ENCODE data around the gene TMPRSS15.

The TMPRSS15 gene

GRCh38 chr21:18350216-18350615 is 53.4 kb downstream of the TMPRSS15 start:
- no peak for DNase-seq (ENCODE audit: low read depth in 4 of 4, low spot score in 1 of 4)

GRCh38 chr21:18349468-18349867 is 54.1 kb downstream of the TMPRSS15 start:
- no peak for DNase-seq (ENCODE audit: low read depth in 4 of 4, low spot score in 1 of 4)

GRCh38 chr21:18340387-18340942 is 63.1 kb downstream of the TMPRSS15 start:
- no peak for DNase-seq (ENCODE audit: low read depth in 4 of 4, low spot score in 1 of 4)

GRCh38 chr21:18335651-18336236 is 67.8 kb downstream of the TMPRSS15 start:
- no peak for DNase-seq (ENCODE audit: low read depth in 4 of 4, low spot score in 1 of 4)

- no peak for DNase-seq (ENCODE audit: low read depth in 4 of 4, low spot score in 1 of 4)
Measured at GRCh38 chr21:18334066-18334465, 69.5 kb downstream of the TMPRSS15 start.

GRCh38 chr21:18318156-18318555 is 85.4 kb downstream of the TMPRSS15 start:
- no peak for DNase-seq (ENCODE audit: low read depth in 4 of 4, low spot score in 1 of 4)

GRCh38 chr21:18298228-18298627 is 105.4 kb downstream of the TMPRSS15 start:
- no peak for DNase-seq (ENCODE audit: low read depth in 4 of 4, low spot score in 1 of 4)

- no peak for DNase-seq (ENCODE audit: low read depth in 4 of 4, low spot score in 1 of 4)
Measured at GRCh38 chr21:18294100-18294499, 109.5 kb downstream of the TMPRSS15 start.

GRCh38 chr21:18289876-18290275 is 113.7 kb downstream of the TMPRSS15 start:
- DNase-seq (ENCODE audit: low read depth in 4 of 4, low spot score in 1 of 4): no peak

GRCh38 chr21:18285379-18285778 is 118.2 kb downstream of the TMPRSS15 start:
- DNase-seq (ENCODE audit: low read depth in 4 of 4, low spot score in 1 of 4): no peak

- DNase-seq (ENCODE audit: low read depth in 4 of 4, low spot score in 1 of 4): no peak
Measured at GRCh38 chr21:18275781-18276180, 127.8 kb downstream of the TMPRSS15 start.

GRCh38 chr21:18274370-18274769 is 129.2 kb downstream of the TMPRSS15 start:
- DNase-seq (ENCODE audit: low read depth in 4 of 4, low spot score in 1 of 4): no peak

GRCh38 chr21:18273400-18273799 is 130.2 kb downstream of the TMPRSS15 start:
- DNase-seq (ENCODE audit: low read depth in 4 of 4, low spot score in 1 of 4): no peak

- DNase-seq (ENCODE audit: low read depth in 4 of 4, low spot score in 1 of 4): no peak
Measured at GRCh38 chr21:18269856-18270255, 133.7 kb downstream of the TMPRSS15 start.

- DNase-seq (ENCODE audit: low read depth in 4 of 4, low spot score in 1 of 4): no peak
Measured at GRCh38 chr21:18268906-18269305, 134.7 kb downstream of the TMPRSS15 start.

GRCh38 chr21:18267496-18267895 is 136.1 kb downstream of the TMPRSS15 start:
- DNase-seq (ENCODE audit: low read depth in 4 of 4, low spot score in 1 of 4): no peak

GRCh38 chr21:18265944-18266343 is 137.6 kb downstream of the TMPRSS15 start:
- no peak for DNase-seq (ENCODE audit: low read depth in 4 of 4, low spot score in 1 of 4)

GRCh38 chr21:18253799-18254198 is 149.8 kb downstream of the TMPRSS15 start:
- no peak for DNase-seq (ENCODE audit: low read depth in 4 of 4, low spot score in 1 of 4)

- DNase-seq (ENCODE audit: low read depth in 4 of 4, low spot score in 1 of 4): no peak
Measured at GRCh38 chr21:18253221-18253620, 150.4 kb downstream of the TMPRSS15 start.

- no peak for DNase-seq (ENCODE audit: low read depth in 4 of 4, low spot score in 1 of 4)
Measured at GRCh38 chr21:18252680-18253079, 150.9 kb downstream of the TMPRSS15 start.

- DNase-seq (ENCODE audit: low read depth in 4 of 4, low spot score in 1 of 4): no peak
Measured at GRCh38 chr21:18252256-18252655, 151.3 kb downstream of the TMPRSS15 start.

GRCh38 chr21:18251065-18251464 is 152.5 kb downstream of the TMPRSS15 start:
- DNase-seq (ENCODE audit: low read depth in 4 of 4, low spot score in 1 of 4): no peak

GRCh38 chr21:18249672-18250071 is 153.9 kb downstream of the TMPRSS15 start:
- no peak for DNase-seq (ENCODE audit: low read depth in 4 of 4, low spot score in 1 of 4)
